Mucosa of stomach (tissue), 1 donor: ENCODE results near the gene LDLRAD4.

Experiments used
- H3K27me3 ChIP-seq: one replicate; pipeline ENCODE4 v1.7.0; 2013; ENCODE audit warnings: mild to moderate bottlenecking, low read length; ENCODE audit not compliant: control insufficient read depth, insufficient read depth
- H3K36me3 ChIP-seq: one replicate; pipeline ENCODE4 v1.7.0; 2013; ENCODE audit warnings: low read length; ENCODE audit not compliant: control insufficient read depth, insufficient read depth
- H3K4me1 ChIP-seq: one replicate; pipeline ENCODE4 v1.7.0; 2013; ENCODE audit warnings: mild to moderate bottlenecking, low read length; ENCODE audit not compliant: control insufficient read depth, insufficient read depth
- H3K4me3 ChIP-seq: one replicate; pipeline ENCODE4 v1.7.0; 2013; ENCODE audit warnings: low read length
- H3K9ac ChIP-seq: one replicate; pipeline ENCODE4 v1.7.0; 2013; ENCODE audit warnings: mild to moderate bottlenecking, low read length, moderate library complexity
- H3K9me3 ChIP-seq: one replicate; pipeline ENCODE4 v1.7.0; 2013; ENCODE audit warnings: mild to moderate bottlenecking, low read length, moderate library complexity; ENCODE audit not compliant: control insufficient read depth
- donor health status: Pancreatic carcinoma.

LDLRAD4 gene

DNA sequence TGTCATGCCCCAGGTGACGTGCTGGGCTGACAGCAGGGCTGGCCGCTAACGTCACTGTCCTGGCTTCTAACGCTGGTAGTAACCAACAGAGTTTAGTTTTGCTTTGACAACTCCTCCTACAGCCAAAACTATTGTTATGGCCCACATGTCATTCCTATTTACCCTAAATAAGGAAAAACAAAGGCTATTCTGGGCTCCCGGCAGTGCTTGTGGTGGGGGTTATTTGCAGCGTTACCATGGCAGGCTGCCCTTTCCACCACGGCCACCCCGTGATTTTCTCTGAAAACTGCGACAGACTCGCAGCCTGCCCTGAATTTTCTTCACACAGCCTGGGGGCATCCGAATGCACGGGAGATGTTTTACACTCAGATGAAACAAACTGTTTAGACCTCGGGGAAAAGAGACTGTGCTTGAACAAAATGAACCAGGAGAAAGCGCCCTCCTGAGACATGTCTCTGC, 392.6 kb downstream of the LDLRAD4 start:
- H3K4me1 ChIP-seq = peaks cover 4% of the 10 kb centered on the region
- H3K9me3 ChIP-seq = no peaks in the 10 kb centered on the region
- H3K36me3 ChIP-seq = no peaks in the 10 kb centered on the region
- peaks cover 6% of the 10 kb centered on the region for H3K27me3 ChIP-seq
- peak overlapping the region; percentile 52 for H3K9ac ChIP-seq
- H3K4me3 ChIP-seq = no peak overlapping the region

- Histone ChIP-seq H3K9me3 (no peaks in the 10 kb centered on the region), H3K9ac (peak overlapping the region; percentile 52), H3K36me3 (no peaks in the 10 kb centered on the region), H3K4me3 (no peak overlapping the region), H3K27me3 (peaks cover 6% of the 10 kb centered on the region), H3K4me1 (peaks cover 4% of the 10 kb centered on the region)
Observed at GRCh38 chr18:13611601-13612195, 393.1 kb downstream of the LDLRAD4 start.

DNA sequence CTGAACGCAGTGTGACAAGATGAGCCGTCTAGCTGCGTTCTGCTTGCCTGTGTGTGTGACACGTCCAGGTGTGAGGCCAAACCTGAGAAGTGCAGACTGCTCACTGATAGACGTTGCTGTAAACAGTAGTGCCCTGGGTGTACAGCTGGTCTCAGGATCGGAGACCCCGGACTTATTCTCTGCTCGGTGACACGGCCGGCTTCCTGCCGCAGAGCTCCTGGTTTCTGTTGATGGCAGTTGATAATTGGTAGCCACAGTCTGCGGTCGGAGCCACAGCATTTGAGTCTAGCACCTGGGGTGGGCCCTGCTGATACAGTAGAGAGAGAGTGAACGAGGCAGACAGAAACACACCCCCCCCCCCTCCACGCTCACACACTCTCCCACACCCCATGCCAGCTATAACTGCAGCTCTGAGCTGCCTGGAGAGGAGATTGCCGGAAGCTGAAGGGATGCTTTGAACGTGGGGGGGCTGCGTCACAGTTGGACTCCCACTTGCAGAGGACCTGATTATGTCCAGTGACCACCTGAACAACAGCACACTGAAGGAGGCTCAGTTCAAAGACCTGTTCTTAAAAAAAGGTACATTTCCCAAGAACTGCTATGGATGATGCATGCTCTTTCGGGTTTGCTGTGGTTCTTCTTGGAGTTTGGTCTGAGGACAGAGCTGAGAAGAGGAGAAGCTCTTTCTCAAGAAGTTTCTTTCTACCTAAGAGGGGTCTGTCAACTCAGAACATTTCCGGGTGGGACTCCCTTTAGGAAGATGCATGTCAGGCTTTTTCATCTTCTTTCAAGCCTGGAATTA, 393.8 kb downstream of the LDLRAD4 start:
- no peak overlapping the region for H3K9ac ChIP-seq
- peaks cover 4% of the 10 kb centered on the region for H3K4me1 ChIP-seq
- H3K9me3 ChIP-seq = no peaks in the 10 kb centered on the region
- no peaks in the 10 kb centered on the region for H3K36me3 ChIP-seq
- peaks cover 6% of the 10 kb centered on the region for H3K27me3 ChIP-seq
- no peak overlapping the region for H3K4me3 ChIP-seq

GRCh38 chr18:13613099-13613498, 394.5 kb downstream of the LDLRAD4 start:
- Histone ChIP-seq H3K9ac (no peak overlapping the region), H3K27me3 (peaks cover 6% of the 10 kb centered on the region), H3K4me1 (peaks cover 4% of the 10 kb centered on the region), H3K9me3 (no peaks in the 10 kb centered on the region), H3K4me3 (no peak overlapping the region), H3K36me3 (no peaks in the 10 kb centered on the region)

DNA sequence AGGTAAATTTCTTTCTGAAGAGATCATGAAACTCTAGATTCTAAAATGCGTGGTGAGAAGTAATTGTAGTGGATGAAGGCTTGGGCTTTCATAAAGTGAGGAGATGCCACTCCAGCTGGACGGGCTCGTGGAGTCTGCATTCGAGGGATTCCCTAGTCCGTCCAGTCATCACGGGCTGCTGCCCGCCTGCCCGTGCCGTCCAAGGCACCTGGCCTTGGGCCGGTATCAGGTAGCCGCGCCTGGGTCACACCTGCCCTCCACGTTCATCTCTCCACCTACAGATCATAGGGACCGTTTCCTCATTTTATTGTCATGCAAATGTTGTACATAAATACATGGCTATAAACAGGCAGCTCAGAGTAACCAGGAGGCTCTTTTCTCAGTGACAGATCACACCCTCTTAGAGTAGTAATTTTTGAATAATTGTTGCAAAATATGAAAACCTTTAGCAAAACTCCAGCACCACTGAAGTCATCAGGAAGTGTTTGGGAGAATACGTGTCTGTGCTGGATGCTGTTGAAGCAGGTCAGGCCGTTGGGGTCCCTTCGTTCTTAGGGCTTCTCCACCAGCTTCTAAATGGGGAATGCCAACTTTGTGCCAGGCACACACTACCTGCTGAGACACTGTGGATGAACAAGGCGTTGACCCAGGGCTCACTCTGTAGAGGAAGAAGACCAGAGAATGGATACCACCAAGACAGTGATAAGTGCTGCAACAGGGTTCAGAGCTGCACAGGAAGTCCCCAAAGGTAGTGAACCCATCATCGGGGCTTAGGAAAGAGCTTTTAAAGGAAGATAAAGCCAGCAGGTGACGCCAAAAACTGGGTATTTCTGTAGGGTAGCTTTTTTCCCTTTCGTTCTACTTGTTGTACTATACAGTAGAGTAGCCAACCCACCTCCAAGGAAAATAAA, 395.3 kb downstream of the LDLRAD4 start:
- Histone ChIP-seq H3K4me3 (no peak overlapping the region), H3K36me3 (no peaks in the 10 kb centered on the region), H3K4me1 (peaks cover 4% of the 10 kb centered on the region), H3K27me3 (peaks cover 6% of the 10 kb centered on the region), H3K9ac (no peak overlapping the region), H3K9me3 (no peaks in the 10 kb centered on the region)

DNA sequence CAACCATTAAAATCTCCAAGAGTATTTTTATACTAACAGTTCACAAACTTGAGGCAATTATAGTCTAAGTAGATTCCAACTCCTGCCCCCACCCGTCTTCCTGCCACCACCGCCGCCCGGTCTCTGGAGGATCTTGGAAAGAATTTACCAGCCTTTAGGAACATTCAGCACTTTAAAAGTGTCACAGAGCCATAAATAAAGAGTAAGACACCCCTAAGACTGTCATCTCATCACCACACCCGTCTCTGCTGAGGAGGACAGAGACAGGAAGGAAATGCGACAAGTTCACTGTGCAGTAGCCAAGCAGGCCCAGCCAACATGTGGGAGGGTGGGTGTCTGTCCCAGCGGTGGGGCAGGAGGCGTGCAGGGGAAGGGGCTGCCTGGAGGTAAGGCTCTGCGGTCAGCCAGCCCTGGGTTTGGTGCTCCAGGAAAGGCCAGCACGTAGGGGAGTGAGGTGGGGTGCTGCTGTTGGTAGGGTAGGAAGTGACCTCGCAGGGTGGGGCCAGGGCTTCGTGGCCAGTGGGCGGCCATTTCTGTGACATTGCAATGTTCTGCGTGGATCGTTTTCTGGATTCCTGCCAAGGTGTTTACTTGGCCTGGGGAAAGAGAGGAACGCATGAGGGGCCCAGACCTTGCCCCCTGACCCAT, 396.2 kb downstream of the LDLRAD4 start:
- Histone ChIP-seq H3K9ac (no peak overlapping the region), H3K4me3 (no peak overlapping the region)

GRCh38 chr18:13615432-13615861, 396.9 kb downstream of the LDLRAD4 start:
- Histone ChIP-seq H3K4me1 (peaks cover 3% of the 10 kb centered on the region), H3K4me3 (no peak overlapping the region), H3K9me3 (no peaks in the 10 kb centered on the region), H3K9ac (no peak overlapping the region), H3K36me3 (no peaks in the 10 kb centered on the region), H3K27me3 (peaks cover 6% of the 10 kb centered on the region)

More for the DNA sequence above, 396.2 kb downstream of the LDLRAD4 start:
- Histone ChIP-seq H3K9me3 (no peaks in the 10 kb centered on the region), H3K36me3 (no peaks in the 10 kb centered on the region), H3K4me1 (peaks cover 4% of the 10 kb centered on the region), H3K27me3 (peaks cover 6% of the 10 kb centered on the region)

GRCh38 chr18:13616041-13616440, 397.5 kb downstream of the LDLRAD4 start:
- Histone ChIP-seq H3K36me3 (no peaks in the 10 kb centered on the region), H3K4me3 (no peak overlapping the region), H3K27me3 (peaks cover 6% of the 10 kb centered on the region), H3K4me1 (no peaks in the 10 kb centered on the region), H3K9ac (no peak overlapping the region), H3K9me3 (no peaks in the 10 kb centered on the region)

DNA sequence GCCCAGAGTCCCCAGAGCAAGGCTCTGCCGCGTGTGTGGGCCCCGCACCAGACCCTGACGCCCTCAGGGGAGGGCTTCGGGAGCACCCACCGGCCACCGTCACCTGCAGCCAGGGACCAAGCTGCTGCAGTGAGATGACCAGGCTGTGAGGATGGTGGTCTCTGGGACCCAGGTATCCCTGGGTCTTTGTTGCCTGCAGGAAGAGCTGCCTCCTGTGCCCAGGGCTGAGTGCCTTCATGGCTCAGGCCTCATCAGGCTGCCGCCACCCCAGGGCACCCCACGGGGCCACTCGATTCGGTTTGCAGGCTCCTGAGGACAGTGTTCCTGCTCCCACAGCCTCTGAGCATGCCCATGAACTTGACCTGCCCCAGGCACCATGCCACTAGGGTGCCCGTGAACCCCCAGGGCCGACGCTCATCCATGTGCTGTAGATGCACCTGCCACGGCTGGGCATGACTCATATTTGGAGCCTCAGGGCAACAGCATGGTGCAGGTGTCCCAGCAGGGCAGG, 398.0 kb downstream of the LDLRAD4 start:
- no peak overlapping the region for H3K4me3 ChIP-seq
- H3K4me1 ChIP-seq = no peaks in the 10 kb centered on the region
- peaks cover under 1% of the 10 kb centered on the region for H3K27me3 ChIP-seq
- no peaks in the 10 kb centered on the region for H3K9me3 ChIP-seq
- H3K9ac ChIP-seq = no peak overlapping the region
- no peaks in the 10 kb centered on the region for H3K36me3 ChIP-seq

DNA sequence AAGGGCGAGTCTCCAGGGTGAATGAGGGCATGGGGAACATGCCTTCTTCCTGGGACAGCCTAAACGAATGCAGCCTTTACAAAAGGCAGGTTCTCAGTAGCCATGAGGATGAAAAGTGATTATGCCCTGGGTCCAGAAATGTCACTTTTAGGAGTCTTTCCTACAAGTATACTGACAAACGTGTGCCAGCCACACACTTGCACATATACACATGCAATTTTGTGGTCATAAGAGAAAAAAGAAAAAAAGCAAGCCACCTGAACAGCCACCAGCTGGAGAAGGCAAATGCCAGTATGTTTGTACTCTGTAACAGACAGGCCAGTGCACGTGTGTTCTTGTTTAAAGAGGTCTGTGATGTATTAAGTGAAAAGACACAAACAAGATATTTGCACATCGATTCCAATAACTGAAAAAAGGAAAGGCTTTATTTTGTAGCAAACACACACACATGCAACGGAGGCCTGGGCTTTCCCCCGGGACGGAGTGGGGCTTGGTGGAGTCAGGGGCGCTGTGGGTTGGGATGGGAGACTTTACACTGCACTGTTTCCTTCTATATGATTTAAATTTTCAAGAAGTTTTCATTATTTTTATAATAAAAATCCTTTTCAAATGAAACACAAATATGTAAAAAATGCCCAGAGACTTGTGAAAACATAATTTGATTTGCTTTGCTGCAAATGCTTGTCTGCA, 399.4 kb downstream of the LDLRAD4 start:
- H3K27me3 ChIP-seq = no peaks in the 10 kb centered on the region
- H3K4me1 ChIP-seq = no peaks in the 10 kb centered on the region
- H3K9me3 ChIP-seq = no peaks in the 10 kb centered on the region
- H3K9ac ChIP-seq = no peak overlapping the region
- no peaks in the 10 kb centered on the region for H3K36me3 ChIP-seq
- no peak overlapping the region for H3K4me3 ChIP-seq
